Bone marrow (tissue), 2 donors: ENCODE results near the gene MTG2.
A peak's percentile ranks its signal among the peaks of the same experiment; 100 is the strongest.

Experiments used
- DNase-seq, 2 donors: peaks; one replicate each; lab custom pipeline; 2025; lab: John Stamatoyannopoulos, UW

MTG2 gene

GRCh38 chr20:62233684-62234083, 50.9 kb downstream of the MTG2 start:
- no peak for DNase-seq

DNA sequence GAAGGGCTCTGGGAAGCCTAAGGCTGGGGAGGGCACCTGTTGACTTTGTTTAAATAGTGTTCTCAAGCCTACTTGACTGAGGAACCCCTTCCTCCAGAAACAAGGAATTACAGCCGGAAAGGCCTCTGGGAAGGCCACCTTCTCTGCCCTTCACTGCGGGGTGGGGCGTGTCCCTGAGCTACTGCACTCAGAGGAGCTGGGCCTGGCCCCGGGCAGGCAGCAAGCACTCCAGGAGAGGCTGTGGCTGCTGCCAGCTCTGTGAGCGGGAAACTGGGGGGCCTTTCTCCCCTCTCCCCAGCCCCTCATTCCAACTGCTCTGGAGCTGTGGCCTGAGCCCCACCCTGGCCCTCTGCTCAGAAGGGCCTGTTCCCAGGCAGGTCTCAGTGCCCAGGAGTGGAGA, 51.5 kb downstream of the MTG2 start:
- no peak for DNase-seq

DNA sequence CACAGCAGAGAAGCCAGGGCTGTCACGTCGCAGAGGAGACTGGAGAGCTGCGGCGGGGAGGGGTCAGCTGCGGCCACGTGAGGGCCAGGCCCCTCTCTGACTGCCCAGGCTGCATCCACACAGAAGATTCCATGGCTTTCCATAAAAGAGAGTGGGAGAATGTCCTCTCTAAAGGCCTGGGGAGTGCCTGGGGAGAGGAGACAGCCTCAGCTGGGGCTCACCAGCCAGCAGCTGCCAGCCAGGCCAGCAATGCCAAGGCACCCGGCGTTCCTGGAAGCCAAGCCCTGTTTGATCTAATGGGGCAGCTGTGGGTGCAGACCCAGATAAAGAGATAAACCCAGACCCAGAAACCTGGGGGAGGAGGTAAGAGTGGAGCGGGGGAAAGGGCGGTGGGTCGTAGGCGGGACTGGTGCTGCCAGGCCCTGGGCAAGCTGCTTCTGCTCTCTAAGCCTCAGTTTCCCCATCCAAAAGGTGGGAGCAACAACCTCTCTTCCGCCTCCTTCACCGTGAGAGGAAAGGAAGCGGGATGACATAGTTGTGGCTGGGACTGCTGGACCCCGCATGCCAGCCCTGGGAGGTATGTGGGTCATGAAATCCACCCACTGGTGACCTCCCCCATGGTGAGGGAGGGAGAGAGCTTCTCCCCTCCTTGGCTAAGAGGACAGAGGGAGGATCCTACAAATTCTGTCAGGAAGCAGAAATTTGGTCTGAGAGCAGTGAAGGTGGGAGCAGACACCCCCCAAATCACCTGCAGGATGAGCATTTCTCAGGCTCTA, 52.4 kb downstream of the MTG2 start:
- no peak for DNase-seq

- no peak for DNase-seq
Measured at GRCh38 chr20:62235777-62236157, 52.9 kb downstream of the MTG2 start.

DNA sequence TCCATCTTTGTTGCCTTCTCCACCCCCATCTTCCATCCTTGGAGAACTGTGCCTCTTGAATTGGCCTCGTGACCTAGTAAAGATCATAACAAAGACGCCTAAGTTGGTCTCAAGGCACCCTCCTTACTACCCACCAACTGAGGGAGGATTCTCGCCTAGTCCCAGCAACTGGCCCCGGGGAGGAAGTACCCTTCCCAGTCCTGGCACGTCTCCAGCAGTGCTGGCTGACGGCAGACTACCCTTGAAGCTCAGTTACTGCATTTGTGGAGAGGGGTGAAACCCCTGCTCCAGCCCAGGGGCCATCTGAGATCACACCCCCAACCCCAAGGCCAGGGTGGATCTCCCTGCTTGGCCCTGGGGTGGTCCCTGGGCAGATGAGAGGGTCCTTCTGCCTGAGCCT, 53.4 kb downstream of the MTG2 start:
- no peak for DNase-seq

DNA sequence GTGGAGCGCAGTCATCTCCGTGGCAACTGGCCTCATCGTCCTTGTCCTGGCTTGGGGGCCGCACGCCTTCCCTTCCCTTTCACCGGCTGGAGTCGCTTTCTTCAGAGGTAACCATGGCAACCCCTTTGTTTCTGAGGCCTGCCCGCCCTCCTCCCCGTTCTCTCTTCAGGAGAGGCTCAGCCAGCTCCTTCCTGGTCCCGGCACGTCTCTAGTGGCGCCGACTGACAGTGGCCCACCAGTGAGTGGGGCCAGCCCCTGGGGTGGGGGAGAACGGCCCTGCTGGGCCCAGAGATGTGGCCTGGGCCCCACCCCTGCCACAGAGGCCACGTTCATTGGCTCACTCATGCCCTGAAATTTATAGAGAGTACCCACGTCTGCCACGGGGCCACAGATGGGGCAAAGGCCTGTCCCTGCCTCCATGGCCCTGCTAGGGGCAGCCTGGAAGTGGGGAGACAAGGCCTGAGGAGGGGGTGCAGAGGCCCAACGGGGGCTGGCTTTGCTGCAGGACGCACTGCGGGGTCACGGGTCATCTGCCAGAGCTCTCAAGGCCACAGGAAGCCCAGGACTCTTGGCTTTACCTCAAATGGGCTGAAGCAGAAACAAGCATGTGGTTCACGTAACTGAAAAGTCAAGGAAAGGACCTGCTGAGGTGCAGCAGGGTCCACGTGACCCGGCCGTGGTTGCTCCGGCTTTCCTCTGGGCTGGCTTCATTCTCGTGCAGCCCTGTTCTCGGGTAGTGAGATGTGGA, 54.1 kb downstream of the MTG2 start:
- DNase-seq = no peak

DNA sequence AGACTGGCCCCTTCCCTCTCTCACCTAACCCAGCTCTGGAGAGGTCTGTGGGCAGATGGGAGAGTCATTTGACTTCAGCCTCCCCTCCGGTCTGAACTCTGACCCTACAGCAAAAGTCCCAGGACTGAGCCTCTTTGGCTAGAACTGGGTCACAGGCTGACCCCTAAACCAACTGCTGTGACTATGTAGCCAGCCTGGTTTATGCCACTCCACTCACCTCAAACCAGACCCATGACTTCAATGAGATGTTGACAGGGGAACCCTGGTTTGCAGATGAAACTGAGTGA, 54.6 kb downstream of the MTG2 start:
- DNase-seq = no peak

GRCh38 chr20:62237801-62238568, 55.2 kb downstream of the MTG2 start, which contains the start of gene OSBPL2:
OSBPL2 (plus strand) TSS chr20:62238521; CDS start chr20:62256185, 17,664 bp downstream.
- DNase-seq = peak; percentile 95 to 97

- DNase-seq = no peak
Measured at GRCh38 chr20:62238569-62239277, 55.9 kb downstream of the MTG2 start.

GRCh38 chr20:62239278-62239879, 56.6 kb downstream of the MTG2 start:
- no peak for DNase-seq

DNA sequence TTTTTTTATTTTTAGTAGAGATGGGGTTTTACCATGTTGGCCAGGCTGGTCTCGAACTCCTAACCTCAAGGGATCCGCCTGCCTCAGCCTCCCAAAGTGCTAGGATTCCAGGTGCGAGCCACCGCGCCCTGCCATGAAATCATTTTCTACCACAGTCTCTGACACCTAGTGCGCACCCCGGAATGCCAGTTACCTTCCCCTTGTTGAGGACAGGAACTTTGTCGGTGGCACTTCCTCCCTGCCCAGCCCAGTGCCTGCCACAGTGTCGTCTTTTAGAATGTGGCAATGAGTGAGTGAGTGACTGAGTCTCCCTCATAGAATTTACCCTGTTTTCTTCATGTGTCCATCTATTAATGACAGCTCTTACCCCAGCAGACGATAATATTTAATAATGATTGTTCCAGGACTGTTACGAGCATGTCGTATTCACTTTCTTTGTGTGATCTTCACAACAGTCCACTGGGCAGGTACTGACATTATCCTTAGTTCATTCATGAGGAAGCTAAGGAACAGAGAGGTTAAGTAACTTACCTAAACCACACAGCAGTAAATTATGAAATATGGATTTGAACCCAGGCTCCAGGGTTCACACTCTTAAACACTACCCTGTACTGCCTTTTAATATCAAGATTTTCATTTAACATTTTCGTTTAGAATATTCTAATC, 57.3 kb downstream of the MTG2 start:
- DNase-seq = no peak

DNA sequence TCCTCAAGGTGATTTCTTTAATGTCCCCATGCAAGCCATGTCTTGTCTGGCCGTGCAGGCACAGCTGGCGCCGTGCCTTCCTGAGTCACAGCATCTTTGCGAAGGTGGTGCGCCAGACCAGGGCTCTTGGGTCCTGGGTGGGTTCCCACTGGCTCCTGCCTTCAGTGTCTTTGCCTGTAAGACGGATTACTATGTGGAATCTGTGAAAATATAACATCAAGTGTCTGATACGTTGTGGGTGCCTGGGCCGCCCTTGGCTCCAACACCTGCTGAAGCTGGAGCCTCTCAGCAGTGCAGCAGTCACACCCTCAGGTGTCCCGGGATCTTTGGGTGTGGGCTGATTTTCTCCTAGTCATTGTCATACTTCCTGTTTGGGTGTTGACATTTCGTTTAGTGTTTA, 58.7 kb downstream of the MTG2 start:
- DNase-seq = no peak

DNA sequence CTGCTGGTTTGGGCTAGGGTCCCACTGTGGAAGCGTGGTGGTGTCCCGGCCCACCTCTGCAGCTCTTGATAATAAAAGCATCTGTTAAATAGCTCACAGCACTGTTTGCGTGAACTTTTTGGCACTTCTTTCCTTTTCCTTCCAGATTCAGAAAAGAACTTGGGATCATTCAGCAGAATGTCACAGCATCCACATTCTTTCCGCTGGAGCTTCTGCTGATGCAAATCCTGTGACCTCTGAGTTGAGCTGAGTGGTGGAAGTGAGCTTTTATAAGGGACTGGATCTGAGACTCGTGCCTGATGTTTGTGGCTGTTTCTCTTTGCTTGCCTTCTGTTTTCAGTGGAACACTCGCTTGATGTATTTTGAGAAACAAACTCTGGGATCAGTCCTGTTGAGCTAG, 59.3 kb downstream of the MTG2 start:
- no peak for DNase-seq

DNA sequence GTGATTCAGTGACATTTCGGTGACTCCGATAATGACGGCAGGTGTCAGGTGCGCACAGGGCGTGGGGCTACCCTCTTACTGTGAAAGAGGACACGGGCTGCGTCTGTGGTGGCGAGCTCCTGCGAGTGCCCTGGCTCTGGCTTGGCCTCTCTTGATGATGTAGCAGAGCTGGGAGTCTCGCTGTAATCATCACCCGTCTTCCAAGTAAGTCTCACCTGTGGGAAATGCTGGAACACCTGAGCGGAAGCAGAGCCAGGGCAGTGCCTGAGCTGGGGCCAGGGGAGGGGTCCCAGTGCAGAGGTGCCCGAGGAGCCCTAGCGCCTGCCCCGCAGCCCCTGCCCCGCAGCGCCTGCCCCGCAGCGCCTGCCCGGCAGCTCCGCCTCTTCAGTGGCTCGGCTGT, 60.3 kb downstream of the MTG2 start:
- no peak for DNase-seq

- no peak for DNase-seq
Measured at GRCh38 chr20:62243906-62244515, 61.2 kb downstream of the MTG2 start.

DNA sequence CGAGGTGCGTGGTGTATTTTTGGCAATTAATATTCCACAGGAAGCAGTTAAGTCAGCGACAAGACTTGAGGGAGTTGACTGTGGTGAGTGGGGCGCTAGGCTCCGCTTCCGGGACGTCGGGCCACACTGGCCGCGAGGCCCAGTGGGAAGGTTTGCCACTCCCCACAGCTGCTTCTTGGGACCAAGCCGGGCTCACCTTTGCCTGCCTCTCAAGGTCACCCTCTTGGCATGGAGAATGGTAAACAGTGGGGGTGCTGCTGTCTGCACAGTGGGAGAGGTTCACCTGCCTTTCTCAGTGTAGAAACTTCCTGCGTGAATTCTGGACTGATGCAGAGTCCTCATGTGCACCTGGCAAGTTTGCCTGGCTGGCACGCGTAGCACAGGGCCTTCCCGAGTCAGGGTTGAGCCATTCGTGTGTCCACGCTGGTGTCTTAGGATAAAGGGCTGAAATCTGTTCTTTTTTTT, 61.8 kb downstream of the MTG2 start:
- no peak for DNase-seq

GRCh38 chr20:62245911-62246280, 63.1 kb downstream of the MTG2 start:
- DNase-seq = no peak

- no peak for DNase-seq
Measured at GRCh38 chr20:62246431-62246830, 63.6 kb downstream of the MTG2 start.

- DNase-seq = no peak
Measured at GRCh38 chr20:62246872-62247652, 64.2 kb downstream of the MTG2 start.
